Neural cell (in vitro differentiated cells): Measurements from ENCODE around the gene GP2. TPM values are rescaled to one million over a fixed set of nuclear protein-coding genes. Genes with fewer than 3 reads are reported as not detected.

Source experiments
- H2AFZ ChIP-seq: fragments of 200-600, 300-800 bp; sonication (generic), shearing (Covaris generic); 2 replicates; pipeline ENCODE4 v1.6.0; 2014; ENCODE audit warnings: low read depth, mild to moderate bottlenecking, antibody characterized with exemption, low read length, moderate library complexity
- H3F3A ChIP-seq: fragments of 200-600 bp; shearing (Covaris generic); 2 replicates; pipeline ENCODE4 v1.6.1; 2016; ENCODE audit warnings: mild to moderate bottlenecking, moderate library complexity, mixed read lengths, antibody characterized with exemption, low read length; ENCODE audit not compliant: insufficient read depth, poor library complexity, severe bottlenecking
- H3K27ac ChIP-seq: fragments of 200-600, 300-800 bp; sonication (generic), shearing (Covaris generic); 2 replicates; pipeline ENCODE4 v1.5.1; 2014; ENCODE audit warnings: mild to moderate bottlenecking, low read length, moderate library complexity
- H3K27me3 ChIP-seq: fragments of 300-800, 200-600 bp; sonication (generic), shearing (Covaris generic); 2 replicates; pipeline ENCODE4 v1.6.0; 2014; ENCODE audit warnings: mild to moderate bottlenecking, low read depth, low read length, moderate library complexity; ENCODE audit not compliant: insufficient read depth
- H3K36me3 ChIP-seq: fragments of 300-800, 200-600 bp; sonication (generic), shearing (Covaris generic); 2 replicates; pipeline ENCODE4 v1.5.1; 2014; ENCODE audit warnings: mild to moderate bottlenecking, antibody characterized with exemption, low read length, moderate library complexity; ENCODE audit not compliant: insufficient read depth
- H3K4me2 ChIP-seq: fragments of 300-800, 200-600 bp; sonication (generic), shearing (Covaris generic); 2 replicates; pipeline ENCODE4 v1.6.0; 2014; ENCODE audit warnings: mild to moderate bottlenecking, low read length
- H3K4me3 ChIP-seq: fragments of 300-800, 200-600 bp; sonication (generic), shearing (Covaris generic); 2 replicates; pipeline ENCODE4 v1.5.1; 2014; ENCODE audit warnings: mild to moderate bottlenecking, low read length, moderate library complexity
- H3K79me2 ChIP-seq: fragments of 200-600 bp; shearing (Covaris generic); replicated peaks from 2 replicates; pipeline ENCODE4 v1.6.0; 2014; ENCODE audit warnings: mild to moderate bottlenecking, low read length, moderate library complexity; ENCODE audit not compliant: insufficient read depth
- H3K9ac ChIP-seq: fragments of 300-800, 200-600 bp; sonication (generic), shearing (Covaris generic); 2 replicates; pipeline ENCODE4 v1.6.1; 2016; ENCODE audit warnings: mild to moderate bottlenecking, low read length, mixed read lengths
- H3K9me2 ChIP-seq: fragments of 200-600 bp; shearing (Covaris generic); 2 replicates; pipeline ENCODE4 v1.6.1; 2016; ENCODE audit warnings: mild to moderate bottlenecking, low read length, mixed read lengths; ENCODE audit not compliant: insufficient read depth
- H3K9me3 ChIP-seq: fragments of 200-600, 300-800 bp; sonication (generic), shearing (Covaris generic); 2 replicates; pipeline ENCODE4 v1.6.1; 2016; ENCODE audit warnings: mild to moderate bottlenecking, mixed run types, low read length, moderate library complexity, mixed read lengths
- H4K20me1 ChIP-seq: fragments of 200-600 bp; shearing (Covaris generic); 2 replicates; pipeline ENCODE4 v1.6.1; 2016; ENCODE audit warnings: mild to moderate bottlenecking, mixed run types; ENCODE audit not compliant: insufficient read depth
- EP300 ChIP-seq: fragments of 450-650 bp; conservative IDR thresholded peaks from 2 replicates; pipeline ENCODE4 v1.6.1; 2014; ENCODE audit warnings: antibody characterized with exemption, mild to moderate bottlenecking, moderate library complexity; ENCODE audit not compliant: poor library complexity, severe bottlenecking
- EZH2 ChIP-seq: fragments of 200-600, 300-800 bp; shearing (Covaris generic), sonication (generic); IDR thresholded peaks from 2 replicates; pipeline ENCODE4 v1.6.1; 2014; ENCODE audit warnings: antibody characterized with exemption, low read length, borderline replicate concordance, mild to moderate bottlenecking; ENCODE audit not compliant: insufficient read depth, poor library complexity, severe bottlenecking
- MXI1 ChIP-seq: fragments of 450-650 bp; conservative IDR thresholded peaks from 2 replicates; pipeline ENCODE4 v1.6.1; 2014; ENCODE audit warnings: antibody characterized with exemption, mild to moderate bottlenecking; ENCODE audit not compliant: poor library complexity, severe bottlenecking
- POLR2AphosphoS5 ChIP-seq: IDR thresholded peaks from 2 replicates; pipeline ENCODE4 v1.6.1; 2012
- RAD21 ChIP-seq: fragments of 450-650 bp; conservative IDR thresholded peaks from 2 replicates; pipeline ENCODE4 v1.6.1; 2014; ENCODE audit warnings: antibody characterized with exemption, mild to moderate bottlenecking, moderate library complexity
- SMC3 ChIP-seq: fragments of 450-650 bp; conservative IDR thresholded peaks from 2 replicates; pipeline ENCODE4 v1.6.1; 2014; ENCODE audit warnings: antibody characterized with exemption, mild to moderate bottlenecking, moderate library complexity; ENCODE audit not compliant: poor library complexity
- TAF1 ChIP-seq: IDR thresholded peaks from 2 replicates; pipeline ENCODE4 v1.6.1; 2012; ENCODE audit warnings: low read depth
- polyA plus RNA-seq: library from polyadenylated mRNA; depleted of rRNA; stranded (reverse); fragments of >200 nt; gene quantifications from 2 replicates; pipeline ENCODE4 v1.2.3, GENCODE V29; 2014
- TF ChIP-seq, protein P1 (sequence below): fragments of 450-650 bp; IDR thresholded peaks from 2 replicates; pipeline ENCODE4 v1.5.1; 2014; ENCODE audit warnings: antibody characterized with exemption, mild to moderate bottlenecking, moderate library complexity; ENCODE audit not compliant: poor library complexity, severe bottlenecking
- TF ChIP-seq, protein P2 (sequence below): IDR thresholded peaks from 2 replicates; pipeline ENCODE4 v1.6.1; 2012; ENCODE audit warnings: borderline replicate concordance

GP2 gene
- polyA plus RNA-seq, 1 donor from 2014 or later, result not detected

GRCh38 chr16:20285993-20286499 is 41.3 kb downstream of the GP2 start:
- Histone ChIP-seq H3K36me3 (no peaks in the 10 kb centered on the region), H3K9me2 (no peaks in the 10 kb centered on the region), H3K27me3 (no peaks in the 10 kb centered on the region), H3K4me2 (no peak overlapping the region), H3K4me3 (no peak overlapping the region), H3K9me3 (no peaks in the 10 kb centered on the region), H3K79me2 (no peaks in the 10 kb centered on the region), H4K20me1 (no peaks in the 10 kb centered on the region), H3K27ac (no peak overlapping the region), H2AFZ (no peak overlapping the region), H3F3A (no peaks in the 10 kb centered on the region), H3K9ac (no peak overlapping the region)
- TF ChIP-seq POLR2AphosphoS5 (no peak), MXI1 (no peak), EZH2 (no peak), TAF1 (no peak), EP300 (no peak)
- TF ChIP-seq, protein P1, sequence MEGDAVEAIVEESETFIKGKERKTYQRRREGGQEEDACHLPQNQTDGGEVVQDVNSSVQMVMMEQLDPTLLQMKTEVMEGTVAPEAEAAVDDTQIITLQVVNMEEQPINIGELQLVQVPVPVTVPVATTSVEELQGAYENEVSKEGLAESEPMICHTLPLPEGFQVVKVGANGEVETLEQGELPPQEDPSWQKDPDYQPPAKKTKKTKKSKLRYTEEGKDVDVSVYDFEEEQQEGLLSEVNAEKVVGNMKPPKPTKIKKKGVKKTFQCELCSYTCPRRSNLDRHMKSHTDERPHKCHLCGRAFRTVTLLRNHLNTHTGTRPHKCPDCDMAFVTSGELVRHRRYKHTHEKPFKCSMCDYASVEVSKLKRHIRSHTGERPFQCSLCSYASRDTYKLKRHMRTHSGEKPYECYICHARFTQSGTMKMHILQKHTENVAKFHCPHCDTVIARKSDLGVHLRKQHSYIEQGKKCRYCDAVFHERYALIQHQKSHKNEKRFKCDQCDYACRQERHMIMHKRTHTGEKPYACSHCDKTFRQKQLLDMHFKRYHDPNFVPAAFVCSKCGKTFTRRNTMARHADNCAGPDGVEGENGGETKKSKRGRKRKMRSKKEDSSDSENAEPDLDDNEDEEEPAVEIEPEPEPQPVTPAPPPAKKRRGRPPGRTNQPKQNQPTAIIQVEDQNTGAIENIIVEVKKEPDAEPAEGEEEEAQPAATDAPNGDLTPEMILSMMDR, result no peak
- TF ChIP-seq, protein P2, sequence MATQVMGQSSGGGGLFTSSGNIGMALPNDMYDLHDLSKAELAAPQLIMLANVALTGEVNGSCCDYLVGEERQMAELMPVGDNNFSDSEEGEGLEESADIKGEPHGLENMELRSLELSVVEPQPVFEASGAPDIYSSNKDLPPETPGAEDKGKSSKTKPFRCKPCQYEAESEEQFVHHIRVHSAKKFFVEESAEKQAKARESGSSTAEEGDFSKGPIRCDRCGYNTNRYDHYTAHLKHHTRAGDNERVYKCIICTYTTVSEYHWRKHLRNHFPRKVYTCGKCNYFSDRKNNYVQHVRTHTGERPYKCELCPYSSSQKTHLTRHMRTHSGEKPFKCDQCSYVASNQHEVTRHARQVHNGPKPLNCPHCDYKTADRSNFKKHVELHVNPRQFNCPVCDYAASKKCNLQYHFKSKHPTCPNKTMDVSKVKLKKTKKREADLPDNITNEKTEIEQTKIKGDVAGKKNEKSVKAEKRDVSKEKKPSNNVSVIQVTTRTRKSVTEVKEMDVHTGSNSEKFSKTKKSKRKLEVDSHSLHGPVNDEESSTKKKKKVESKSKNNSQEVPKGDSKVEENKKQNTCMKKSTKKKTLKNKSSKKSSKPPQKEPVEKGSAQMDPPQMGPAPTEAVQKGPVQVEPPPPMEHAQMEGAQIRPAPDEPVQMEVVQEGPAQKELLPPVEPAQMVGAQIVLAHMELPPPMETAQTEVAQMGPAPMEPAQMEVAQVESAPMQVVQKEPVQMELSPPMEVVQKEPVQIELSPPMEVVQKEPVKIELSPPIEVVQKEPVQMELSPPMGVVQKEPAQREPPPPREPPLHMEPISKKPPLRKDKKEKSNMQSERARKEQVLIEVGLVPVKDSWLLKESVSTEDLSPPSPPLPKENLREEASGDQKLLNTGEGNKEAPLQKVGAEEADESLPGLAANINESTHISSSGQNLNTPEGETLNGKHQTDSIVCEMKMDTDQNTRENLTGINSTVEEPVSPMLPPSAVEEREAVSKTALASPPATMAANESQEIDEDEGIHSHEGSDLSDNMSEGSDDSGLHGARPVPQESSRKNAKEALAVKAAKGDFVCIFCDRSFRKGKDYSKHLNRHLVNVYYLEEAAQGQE, result no peak

GRCh38 chr16:20280259-20280658 is 47.1 kb downstream of the GP2 start:
- no peaks in the 10 kb centered on the region for H4K20me1 ChIP-seq
- H3K9ac ChIP-seq, result no peak overlapping the region
- no peak overlapping the region for H3K4me3 ChIP-seq
- H3K4me2 ChIP-seq, result no peak overlapping the region
- TF ChIP-seq RAD21 (no peak), SMC3 (no peak), POLR2AphosphoS5 (no peak), MXI1 (no peak), TAF1 (no peak), EZH2 (no peak), EP300 (no peak)
- TF ChIP-seq, protein P2, result no peak
- TF ChIP-seq, protein P1, result no peak
- no peaks in the 10 kb centered on the region for H3K27me3 ChIP-seq
- no peaks in the 10 kb centered on the region for H3K36me3 ChIP-seq
- no peak overlapping the region for H3K27ac ChIP-seq
- H3K79me2 ChIP-seq, result no peaks in the 10 kb centered on the region
- no peaks in the 10 kb centered on the region for H3F3A ChIP-seq
- H2AFZ ChIP-seq, result no peak overlapping the region
- H3K9me2 ChIP-seq, result no peaks in the 10 kb centered on the region
- no peaks in the 10 kb centered on the region for H3K9me3 ChIP-seq
